Tibial artery (tissue), 4 donors: Measurements from ENCODE around the gene NPTXR.
"Not testable (repeated sequence)": the region's sequence is repeated elsewhere in the genome, so short reads cannot be mapped to it uniquely, and the experiment has no call there.

Source experiments
- DNase-seq, 2 donors: peaks; one replicate each; pipeline ENCODE4 v3.0.0-alpha.2; 2019
- H3K27ac ChIP-seq, 2 donors: fragments of 200-600 bp; sonication (generic) in 1 of 2; 1 replicate in 1 of 2; 2 replicates in 1 of 2; pipeline ENCODE4 v1.5.1; 2018 to 2019; ENCODE audit warnings: mild to moderate bottlenecking in 1 of 2
- H3K27me3 ChIP-seq, 2 donors: fragments of 200-600 bp; sonication (generic) in 1 of 2; one replicate each; pipeline versions ENCODE4 v1.5.1 to v1.6.0; 2016 to 2019
- H3K36me3 ChIP-seq, 3 donors: fragments of 200-600 bp; sonication (generic) in 2 of 3; one replicate each; pipeline ENCODE4 v1.5.1; 2016 to 2019; ENCODE audit warnings: mild to moderate bottlenecking in 2 of 3
- H3K4me1 ChIP-seq, 4 donors: fragments of 200-600 bp; sonication (generic) in 2 of 4; 1 replicate in 3 of 4; 2 replicates in 1 of 4; pipeline ENCODE4 v1.5.1; 2016 to 2019
- H3K4me3 ChIP-seq, 2 donors: fragments of 200-600 bp; sonication (generic) in 1 of 2; 1 replicate in 1 of 2; 2 replicates in 1 of 2; pipeline ENCODE4 v1.5.1; 2018 to 2019; ENCODE audit warnings: mild to moderate bottlenecking in 2 of 2
- H3K9me3 ChIP-seq, 3 donors: fragments of 200-600 bp; sonication (generic) in 1 of 3; one replicate each; pipeline ENCODE4 v1.5.1; 2016 to 2019
- intact Hi-C: fragments of 100-400 bp; cut with DNase I; formaldehyde crosslinking; loops from one replicate; pipeline ENCODE4 v1.15.0; 2023; ENCODE audit warnings: low total_unique reads
- TF ChIP-seq, protein P1 (sequence below), 2 experiments: fragments of 200-600 bp in 1 of 2; fragments of 450-650 bp in 1 of 2; IDR thresholded peaks; one replicate each; pipeline ENCODE4 v1.5.1; 2017 to 2019; ENCODE audit warnings: antibody characterized with exemption in 2 of 2, mild to moderate bottlenecking in 1 of 2, moderate library complexity in 1 of 2

NPTXR gene

DNA sequence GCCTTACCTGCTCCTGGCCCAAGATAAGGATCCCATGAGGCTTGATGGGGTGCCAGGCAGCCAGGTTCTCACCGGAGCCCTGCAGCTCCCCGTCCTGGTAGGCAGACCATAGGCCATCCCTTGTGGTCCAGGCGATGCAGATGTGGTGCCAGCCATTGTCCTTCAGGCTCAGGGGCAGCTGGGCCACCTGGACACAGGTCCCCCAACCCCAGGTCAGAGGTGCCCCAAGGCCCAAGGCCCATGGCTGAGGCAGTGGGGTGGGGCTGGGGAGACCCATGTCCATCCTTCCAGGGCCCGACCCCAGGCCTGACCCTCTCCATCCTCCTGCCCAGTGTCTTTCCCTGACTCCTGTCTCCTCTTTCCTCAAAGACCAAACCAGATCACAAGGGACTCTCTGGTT is 20.8 kb downstream of the NPTXR start:
- H3K27ac ChIP-seq: no peak overlapping the region
- TF ChIP-seq, protein P1, sequence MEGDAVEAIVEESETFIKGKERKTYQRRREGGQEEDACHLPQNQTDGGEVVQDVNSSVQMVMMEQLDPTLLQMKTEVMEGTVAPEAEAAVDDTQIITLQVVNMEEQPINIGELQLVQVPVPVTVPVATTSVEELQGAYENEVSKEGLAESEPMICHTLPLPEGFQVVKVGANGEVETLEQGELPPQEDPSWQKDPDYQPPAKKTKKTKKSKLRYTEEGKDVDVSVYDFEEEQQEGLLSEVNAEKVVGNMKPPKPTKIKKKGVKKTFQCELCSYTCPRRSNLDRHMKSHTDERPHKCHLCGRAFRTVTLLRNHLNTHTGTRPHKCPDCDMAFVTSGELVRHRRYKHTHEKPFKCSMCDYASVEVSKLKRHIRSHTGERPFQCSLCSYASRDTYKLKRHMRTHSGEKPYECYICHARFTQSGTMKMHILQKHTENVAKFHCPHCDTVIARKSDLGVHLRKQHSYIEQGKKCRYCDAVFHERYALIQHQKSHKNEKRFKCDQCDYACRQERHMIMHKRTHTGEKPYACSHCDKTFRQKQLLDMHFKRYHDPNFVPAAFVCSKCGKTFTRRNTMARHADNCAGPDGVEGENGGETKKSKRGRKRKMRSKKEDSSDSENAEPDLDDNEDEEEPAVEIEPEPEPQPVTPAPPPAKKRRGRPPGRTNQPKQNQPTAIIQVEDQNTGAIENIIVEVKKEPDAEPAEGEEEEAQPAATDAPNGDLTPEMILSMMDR (IDR thresholded peaks at IDR 0.05): no peak
- intact Hi-C loops: no loop called here
- no peaks in the 10 kb centered on the region for H3K9me3 ChIP-seq
- no peaks in the 10 kb centered on the region for H3K27me3 ChIP-seq
- DNase-seq: no peak
- no peaks in the 10 kb centered on the region for H3K4me1 ChIP-seq
- H3K36me3 ChIP-seq: peaks cover 3 to 50% (median 4%) of the 10 kb centered on the region in 3 donors
- no peak overlapping the region for H3K4me3 ChIP-seq

DNA sequence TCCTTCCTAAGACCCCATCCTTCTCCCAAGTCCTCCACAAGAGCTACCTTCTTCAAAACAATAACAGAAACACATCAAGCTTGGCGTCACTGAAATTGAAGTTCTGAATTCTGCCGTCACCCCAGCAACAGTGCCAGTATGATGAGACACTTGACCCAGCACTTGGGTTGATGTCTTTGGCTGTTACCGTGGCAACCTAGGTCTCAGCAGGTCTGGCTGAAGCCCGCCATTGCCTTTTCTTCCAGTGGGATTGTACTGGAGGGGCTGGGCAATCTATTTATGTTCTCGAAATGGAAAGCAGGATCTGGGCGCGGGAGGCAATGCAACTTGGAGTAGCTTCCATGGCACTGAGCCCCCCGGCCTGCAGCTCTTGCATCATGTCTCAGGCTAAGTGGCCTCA is 23.8 kb downstream of the NPTXR start:
- intact Hi-C loops: no loop called here
- no peak for DNase-seq
- TF ChIP-seq, protein P1 (IDR thresholded peaks at IDR 0.05): no peak

DNA sequence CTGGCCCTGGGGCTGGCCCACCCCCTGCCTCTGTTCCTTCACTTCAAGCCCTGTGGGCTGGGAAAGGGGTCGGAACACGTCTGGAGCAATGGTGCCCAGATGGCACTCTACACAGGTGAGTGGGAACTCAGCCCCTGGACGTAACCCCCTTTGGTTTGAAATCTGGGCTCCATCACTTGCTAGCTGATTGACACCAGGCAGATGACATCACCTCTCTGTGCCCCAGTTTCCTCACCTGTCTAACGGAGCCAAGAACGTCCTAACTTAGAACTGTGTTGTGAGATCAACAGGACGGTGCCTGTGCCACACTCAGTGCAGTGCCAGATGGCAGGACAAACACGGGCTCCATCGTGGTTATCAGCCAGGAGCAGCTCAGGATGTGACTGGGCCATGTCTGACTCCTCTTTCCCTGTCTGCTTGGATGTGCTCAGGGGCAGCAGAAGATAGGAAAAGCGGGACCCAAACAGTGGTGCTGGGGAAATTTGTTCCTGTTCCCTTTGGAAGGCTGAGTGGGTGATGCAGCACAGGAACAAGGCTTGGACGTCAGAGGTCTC is 24.4 kb downstream of the NPTXR start:
- Histone ChIP-seq H3K4me1 (no peaks in the 10 kb centered on the region), H3K9me3 (no peaks in the 10 kb centered on the region), H3K27me3 (no peaks in the 10 kb centered on the region), H3K4me3 (no peak overlapping the region), H3K27ac (no peak overlapping the region), H3K36me3 (peaks cover 0 to 39% (median 4%) of the 10 kb centered on the region in 3 donors)
- intact Hi-C loops: no loop called here
- DNase-seq: no peak
- TF ChIP-seq, protein P1 (IDR thresholded peaks at IDR 0.05): no peak

More for the DNA sequence above, 23.8 kb downstream of the NPTXR start:
- H3K27ac ChIP-seq: no peak overlapping the region
- H3K9me3 ChIP-seq: no peaks in the 10 kb centered on the region
- no peak overlapping the region for H3K4me3 ChIP-seq
- H3K27me3 ChIP-seq: no peaks in the 10 kb centered on the region
- H3K36me3 ChIP-seq: peaks cover 0 to 39% (median 4%) of the 10 kb centered on the region in 3 donors
- H3K4me1 ChIP-seq: no peaks in the 10 kb centered on the region

DNA sequence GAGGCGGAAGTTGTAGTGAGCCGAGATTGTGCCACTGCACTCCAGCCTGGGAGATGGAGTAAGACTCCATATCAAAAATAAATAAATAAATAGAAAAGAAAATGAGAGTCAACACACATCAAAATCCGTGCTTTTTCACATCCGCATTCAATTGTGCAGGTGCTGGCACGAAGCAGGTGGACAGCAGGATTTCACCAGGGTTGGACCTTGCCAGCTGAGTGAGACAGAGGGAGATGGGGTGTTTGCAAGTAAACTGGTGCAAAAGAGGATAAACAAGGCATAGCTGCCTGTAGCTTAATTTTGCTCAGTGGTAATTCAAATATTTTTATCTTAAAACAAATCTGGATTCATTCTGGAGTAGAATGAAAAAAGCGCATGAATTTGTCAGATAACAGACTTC is 26.6 kb downstream of the NPTXR start:
- no peaks in the 10 kb centered on the region for H3K4me1 ChIP-seq
- DNase-seq: no peak
- intact Hi-C loops: no loop called here
- peaks cover 0 to 27% (median 4%) of the 10 kb centered on the region in 3 donors for H3K36me3 ChIP-seq
- TF ChIP-seq, protein P1 (IDR thresholded peaks at IDR 0.05): no peak
- no peak overlapping the region for H3K27ac ChIP-seq
- H3K27me3 ChIP-seq: peaks cover 0 to 3% of the 10 kb centered on the region in 2 donors
- no peaks in the 10 kb centered on the region for H3K9me3 ChIP-seq
- no peak overlapping the region for H3K4me3 ChIP-seq

DNA sequence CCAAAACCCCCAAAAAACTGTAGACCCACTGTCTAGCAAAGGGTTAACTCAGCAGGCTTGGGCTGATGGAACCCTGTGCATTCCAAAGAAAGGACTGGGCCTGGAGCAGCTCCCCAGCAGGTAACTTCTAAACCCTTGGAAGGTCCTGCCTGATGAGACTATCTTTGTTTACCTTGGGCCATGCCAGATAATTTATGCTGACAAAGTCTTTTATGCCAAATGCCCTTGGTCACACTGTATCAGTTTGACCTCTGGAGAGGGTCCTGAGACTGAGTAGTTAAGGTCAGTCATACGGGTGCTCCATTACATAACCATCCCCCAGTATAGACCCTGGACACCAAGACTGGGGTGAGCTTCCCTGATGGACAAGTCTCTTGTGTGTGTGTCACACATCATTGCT is 28.0 kb downstream of the NPTXR start:
- Histone ChIP-seq H3K4me3 (no peak overlapping the region), H3K36me3 (peaks cover 0 to 15% (median 0%) of the 10 kb centered on the region in 3 donors), H3K4me1 (no peaks in the 10 kb centered on the region), H3K27me3 (peaks cover 0 to 6% of the 10 kb centered on the region in 2 donors), H3K27ac (no peak overlapping the region), H3K9me3 (no peaks in the 10 kb centered on the region)
- intact Hi-C loops: no loop called here
- TF ChIP-seq, protein P1 (IDR thresholded peaks at IDR 0.05): no peak
- no peak for DNase-seq

DNA sequence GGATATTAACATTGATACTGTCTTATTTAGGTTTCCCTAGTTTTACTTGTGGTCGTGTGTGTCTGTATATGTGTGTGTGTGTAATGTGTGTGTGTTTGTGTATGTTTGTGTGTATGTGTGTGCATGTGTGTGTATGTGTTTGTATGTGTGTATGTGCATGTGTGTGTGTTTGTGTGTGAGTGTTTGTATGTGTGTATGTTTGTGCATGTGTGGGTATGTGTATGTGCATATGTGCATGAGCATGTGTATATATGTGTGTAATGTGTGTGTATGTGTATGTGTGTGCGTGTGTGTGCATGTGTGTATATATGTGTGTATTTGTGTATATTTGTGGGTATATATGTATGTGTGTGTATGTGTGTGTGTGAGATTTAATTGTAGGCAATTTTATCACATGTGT is 32.6 kb downstream of the NPTXR start:
- H3K27me3 ChIP-seq: peaks cover 0 to 6% of the 10 kb centered on the region in 2 donors
- no peaks in the 10 kb centered on the region for H3K36me3 ChIP-seq
- TF ChIP-seq, protein P1 (IDR thresholded peaks at IDR 0.05): no peak
- DNase-seq: no peak
- H3K4me3 ChIP-seq: no peak overlapping the region
- H3K27ac ChIP-seq: no peak overlapping the region
- H3K4me1 ChIP-seq: no peaks in the 10 kb centered on the region
- intact Hi-C loops: no loop called here
- peaks cover 0 to 13% (median 8%) of the 10 kb centered on the region in 3 donors for H3K9me3 ChIP-seq

DNA sequence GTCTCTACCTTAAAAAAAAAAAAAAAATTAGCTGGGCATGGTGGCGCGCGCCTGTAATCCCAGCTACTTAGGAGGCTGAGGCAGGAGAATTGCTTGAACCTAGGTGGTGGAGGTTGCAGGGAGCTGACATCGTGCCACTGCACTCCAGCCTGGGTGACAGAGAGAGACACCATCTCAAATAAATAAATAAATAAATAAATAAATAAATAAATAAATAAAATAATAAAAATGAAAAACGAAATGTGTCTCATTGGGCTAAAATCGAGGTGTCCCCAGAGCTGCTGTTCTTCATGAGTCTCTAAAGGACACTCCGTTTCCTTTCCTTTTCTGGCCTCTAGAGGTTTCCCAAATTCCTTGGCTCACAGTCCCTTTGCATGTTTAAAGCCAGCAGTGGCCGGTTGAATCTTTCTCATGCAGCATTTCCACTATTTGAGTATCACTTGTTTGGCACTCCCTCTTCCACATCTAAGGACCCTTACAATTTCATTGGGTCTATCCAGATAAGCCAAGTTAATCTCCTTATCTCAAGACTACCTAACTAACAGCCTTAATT is 38.7 kb downstream of the NPTXR start:
- H3K4me3 ChIP-seq, H3K36me3 ChIP-seq, H3K9me3 ChIP-seq, intact Hi-C loops, H3K27ac ChIP-seq, H3K27me3 ChIP-seq, DNase-seq: not testable (repeated sequence)
- peaks cover 0 to 14% (median 6%) of the 10 kb centered on the region in 4 donors for H3K4me1 ChIP-seq
